Measurements from ENCODE around the gene SYT12.

SYT12 gene

GRCh38 chr11:67016550-67016949, 6.4 kb upstream of the SYT12 start:
- no peaks in the 10 kb centered on the region for H3F3A ChIP-seq (ENCODE audit: insufficient read depth, low read length)
- H3K9ac ChIP-seq (ENCODE audit: low read length) = no peak overlapping the region
- no peaks in the 10 kb centered on the region; the same call in 1 of the 2 replicates for H3K36me3 ChIP-seq (ENCODE audit: insufficient read depth, low read length)
- no peak overlapping the region for H3K27ac ChIP-seq (ENCODE audit: low read depth, low read length, poor library complexity, severe bottlenecking)
- no peaks in the 10 kb centered on the region for H3K4me1 ChIP-seq (ENCODE audit: insufficient read depth, low read length, severe bottlenecking)
- no peaks in the 10 kb centered on the region for H3K9me3 ChIP-seq (ENCODE audit: low read length)
- H4K20me1 ChIP-seq (ENCODE audit: insufficient read depth, low read length) = no peaks in the 10 kb centered on the region
- no peak overlapping the region for H2AFZ ChIP-seq (ENCODE audit: low read length)
- TF ChIP-seq CTCF (IDR thresholded peaks at IDR 0.05; ENCODE audit: low read length) (no peak), EZH2 (IDR thresholded peaks at IDR 0.05; ENCODE audit: borderline replicate concordance, low read length) (no peak)
- no peaks in the 10 kb centered on the region for H3K9me2 ChIP-seq (ENCODE audit: low read depth, low read length)
- no peaks in the 10 kb centered on the region for H3K27me3 ChIP-seq (ENCODE audit: insufficient read depth, low read length)
- H3K4me2 ChIP-seq (ENCODE audit: low read length) = no peak overlapping the region
- H3K4me3 ChIP-seq (ENCODE audit: low read depth, low read length, poor library complexity, severe bottlenecking) = no peak overlapping the region
- no peaks in the 10 kb centered on the region for H3K79me2 ChIP-seq (ENCODE audit: insufficient read depth, low read length)

- TF ChIP-seq EZH2 (IDR thresholded peaks at IDR 0.05; ENCODE audit: borderline replicate concordance, low read length) = no peak
- TF ChIP-seq CTCF (IDR thresholded peaks at IDR 0.05; ENCODE audit: low read length) = no peak
- Histone ChIP-seq H3K9me2 (ENCODE audit: low read depth, low read length) (no peaks in the 10 kb centered on the region), H3K79me2 (ENCODE audit: insufficient read depth, low read length) (no peaks in the 10 kb centered on the region), H3K4me2 (ENCODE audit: low read length) (no peak overlapping the region), H3K27ac (ENCODE audit: low read depth, low read length, poor library complexity, severe bottlenecking) (no peak overlapping the region), H3K4me3 (ENCODE audit: low read depth, low read length, poor library complexity, severe bottlenecking) (no peak overlapping the region), H3K9me3 (ENCODE audit: low read length) (no peaks in the 10 kb centered on the region), H3F3A (ENCODE audit: insufficient read depth, low read length) (no peaks in the 10 kb centered on the region), H3K36me3 (ENCODE audit: insufficient read depth, low read length) (no peaks in the 10 kb centered on the region; the same call in 1 of the 2 replicates), H2AFZ (ENCODE audit: low read length) (no peak overlapping the region), H3K4me1 (ENCODE audit: insufficient read depth, low read length, severe bottlenecking) (no peaks in the 10 kb centered on the region), H3K27me3 (ENCODE audit: insufficient read depth, low read length) (no peaks in the 10 kb centered on the region; the same call in 1 of the 2 replicates), H4K20me1 (ENCODE audit: insufficient read depth, low read length) (no peaks in the 10 kb centered on the region), H3K9ac (ENCODE audit: low read length) (no peak overlapping the region)
Observed at GRCh38 chr11:67020949-67021348, 2.0 kb upstream of the SYT12 start.

- H2AFZ ChIP-seq (ENCODE audit: low read length) = no peak overlapping the region
- no peak overlapping the region for H3K4me2 ChIP-seq (ENCODE audit: low read length)
- H3K27ac ChIP-seq (ENCODE audit: low read depth, low read length, poor library complexity, severe bottlenecking) = no peak overlapping the region
- H3K9me3 ChIP-seq (ENCODE audit: low read length) = no peaks in the 10 kb centered on the region
- peaks cover 2% of the 10 kb centered on the region for H3K4me1 ChIP-seq (ENCODE audit: insufficient read depth, low read length, severe bottlenecking)
- H3K27me3 ChIP-seq (ENCODE audit: insufficient read depth, low read length) = no peaks in the 10 kb centered on the region; the same call in 1 of the 2 replicates
- H3F3A ChIP-seq (ENCODE audit: insufficient read depth, low read length) = no peaks in the 10 kb centered on the region
- no peaks in the 10 kb centered on the region; the same call in 1 of the 2 replicates for H3K36me3 ChIP-seq (ENCODE audit: insufficient read depth, low read length)
- H3K9ac ChIP-seq (ENCODE audit: low read length) = no peak overlapping the region
- no peaks in the 10 kb centered on the region for H3K79me2 ChIP-seq (ENCODE audit: insufficient read depth, low read length)
- no peaks in the 10 kb centered on the region for H3K9me2 ChIP-seq (ENCODE audit: low read depth, low read length)
- H4K20me1 ChIP-seq (ENCODE audit: insufficient read depth, low read length) = no peaks in the 10 kb centered on the region
- H3K4me3 ChIP-seq (ENCODE audit: low read depth, low read length, poor library complexity, severe bottlenecking) = no peak overlapping the region
- TF ChIP-seq EZH2 (IDR thresholded peaks at IDR 0.05; ENCODE audit: borderline replicate concordance, low read length) (no peak), CTCF (IDR thresholded peaks at IDR 0.05; ENCODE audit: low read length) (no peak)
Observed at GRCh38 chr11:67022341-67022933, 497 bp upstream of the SYT12 start.
